Measurements from ENCODE around the gene EFL1. TPM values are rescaled to one million over a fixed set of nuclear protein-coding genes. Genes with fewer than 3 reads are reported as not detected.

The EFL1 gene
- total and polyA plus RNA-seq, 2 experiments from 2014 or later, result 15.4 to 46.4 TPM

DNA sequence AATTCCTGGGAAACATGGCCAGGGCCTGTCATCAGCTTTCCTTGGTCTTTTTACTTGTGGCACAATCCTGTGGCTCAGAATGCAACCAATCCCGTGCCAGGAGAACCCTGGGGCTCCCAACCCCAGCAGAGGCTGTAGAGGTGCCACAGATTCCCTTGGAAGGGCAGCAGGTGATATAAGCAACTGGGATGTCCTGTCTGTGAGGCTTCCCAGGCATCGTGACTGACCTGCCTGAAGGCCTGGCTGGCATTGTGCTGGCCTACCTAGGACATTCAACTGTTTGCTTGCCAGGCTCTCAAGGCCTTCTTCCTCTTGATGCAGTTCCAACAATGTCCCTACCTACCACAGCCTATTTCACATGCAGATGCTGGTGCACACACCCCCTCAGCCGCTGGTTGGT, 144.5 kb downstream of the EFL1 start (continued):
- TF ChIP-seq ZNF462 (CRISPR knock-in tag; IDR thresholded peaks at IDR 0.05), result no peak

GRCh38 chr15:82117296-82117695, 145.2 kb downstream of the EFL1 start:
- no peaks in the 10 kb centered on the region for H3K4me1 ChIP-seq (ENCODE audit: insufficient read depth)
- H3K4me2 ChIP-seq, result no peak overlapping the region
- no peak overlapping the region for H2AFZ ChIP-seq
- H3K9me3 Mint-ChIP-seq, result no peaks in the 10 kb centered on the region
- H3K27me3 Mint-ChIP-seq (ENCODE audit: insufficient read depth, low read depth, poor library complexity), result peaks cover 1% of the 10 kb centered on the region
- no peaks in the 10 kb centered on the region for H4K20me1 ChIP-seq (replicated peaks; ENCODE audit: insufficient read depth)
- no peaks in the 10 kb centered on the region for H3K4me1 Mint-ChIP-seq
- ATAC-seq (no peak), DNase-seq (ENCODE audit: low spot score) (no peak)
- H3F3A ChIP-seq (replicated peaks; ENCODE audit: low read depth), result no peaks in the 10 kb centered on the region
- no peaks in the 10 kb centered on the region for H3K36me3 Mint-ChIP-seq (ENCODE audit: low read depth)
- H3K27ac ChIP-seq (ENCODE audit: low read depth), result no peak overlapping the region
- H3K79me2 ChIP-seq (replicated peaks; ENCODE audit: insufficient read depth), result no peaks in the 10 kb centered on the region
- no peak overlapping the region for H3K4me3 Mint-ChIP-seq
- H3K27ac Mint-ChIP-seq, result no peak overlapping the region
- H3K4me3 ChIP-seq, result no peak overlapping the region
- H3K27me3 ChIP-seq (ENCODE audit: insufficient read depth), result no peaks in the 10 kb centered on the region
- no peaks in the 10 kb centered on the region for H3K9me2 ChIP-seq (ENCODE audit: insufficient read depth)
- H3K36me3 ChIP-seq (ENCODE audit: insufficient read depth), result no peaks in the 10 kb centered on the region
- TF ChIP-seq REST (IDR thresholded peaks at IDR 0.05; ENCODE audit: unreplicated experiment) (no peak), JUNB (IDR thresholded peaks at IDR 0.05; ENCODE audit: unreplicated experiment) (no peak), EZH2phosphoT487 (IDR thresholded peaks at IDR 0.05; ENCODE audit: unreplicated experiment) (no peak), ZNF331 (CRISPR knock-in tag; IDR thresholded peaks at IDR 0.05; ENCODE audit: low read depth) (no peak), ZNF462 (CRISPR knock-in tag; IDR thresholded peaks at IDR 0.05) (no peak), STAT1 (IDR thresholded peaks at IDR 0.05; ENCODE audit: unreplicated experiment) (no peak)

Data from GM23338 (cell line).